Upper lobe of left lung (tissue), 6 donors: ENCODE data around the gene DNASE1L3. TPM values are rescaled to one million over a fixed set of nuclear protein-coding genes. Genes with fewer than 3 reads are reported as not detected.

Source experiments
- ATAC-seq, 2 donors: fragments of 200-7000 bp; cut with Tn5 transposase; one replicate each; pipeline ENCODE4 v1.9.1; 2022; ENCODE audit warnings: mild to moderate bottlenecking in 2 of 2, moderate library complexity in 2 of 2; ENCODE audit not compliant: low FRiP score in 2 of 2
- DNase-seq, 2 donors: peaks; one replicate each; pipeline ENCODE4 v3.0.0-alpha.2; 2019 to 2020
- H3K27ac ChIP-seq, 4 donors: fragments of 200-600 bp; sonication (generic); one replicate each; pipeline ENCODE4 v1.5.1; 2016 to 2019
- H3K27me3 ChIP-seq, 4 donors: fragments of 200-600 bp; sonication (generic); one replicate each; pipeline ENCODE4 v1.5.1; 2017 to 2019
- H3K36me3 ChIP-seq, 4 donors: fragments of 200-600 bp; sonication (generic); one replicate each; pipeline ENCODE4 v1.5.1; 2016 to 2019
- H3K4me1 ChIP-seq, 4 donors: fragments of 200-600 bp; sonication (generic); one replicate each; pipeline ENCODE4 v1.5.1; 2018 to 2019
- H3K4me3 ChIP-seq, 4 donors: fragments of 200-600 bp; sonication (generic); one replicate each; pipeline ENCODE4 v1.5.1; 2017 to 2019; ENCODE audit warnings: mild to moderate bottlenecking in 2 of 4, moderate library complexity in 1 of 4
- H3K9me3 ChIP-seq, 4 donors: fragments of 200-600 bp; sonication (generic); one replicate each; pipeline ENCODE4 v1.5.1; 2018 to 2019
- EP300 ChIP-seq, 4 donors: sonication (generic); formaldehyde crosslinking; IDR thresholded peaks; one replicate each; pipeline ENCODE4 v1.5.1; 2017; ENCODE audit warnings: antibody characterized with exemption in 4 of 4, control low read depth in 2 of 4
- POLR2A ChIP-seq, 4 donors: fragments of 450-650 bp; IDR thresholded peaks; one replicate each; pipeline ENCODE4 v1.5.1; 2016 to 2017; ENCODE audit warnings: antibody characterized with exemption in 4 of 4, mild to moderate bottlenecking in 2 of 4
- POLR2AphosphoS5 ChIP-seq, 2 donors: sonication (generic); formaldehyde crosslinking; IDR thresholded peaks; one replicate each; pipeline ENCODE4 v1.5.1; 2017; ENCODE audit warnings: antibody characterized with exemption in 2 of 2
- WGBS, 2 donors: methylation state at CpG; one replicate each; pipeline ENCODE4 v1.1.5; 2017 to 2018; 5-methylcytosine and 5-hydroxymethylcytosine counted together
- total RNA-seq, 6 donors: library from RNA; depleted of rRNA in 4 of 6; stranded (reverse); fragments of >200 nt in 4 of 6; gene quantifications; one replicate each; pipeline versions ENCODE4 v1.1.0 to v1.2.1, GENCODE V29; 2016 to 2021
- TF ChIP-seq, protein P1 (sequence below), 6 experiments: fragments of 450-650 bp in 4 of 6; fragments of 200-600 bp in 2 of 6; sonication (generic) in 2 of 6; IDR thresholded peaks; one replicate each; pipeline ENCODE4 v1.5.1; 2016 to 2019; ENCODE audit warnings: antibody characterized with exemption in 6 of 6
- donor health status: DM: no; HTN: no; CAD: no; lungs with moderate emphysema.
- donor health status: DM: no; HTN: yes; CAD: no; lungs with severe emphysema.

The DNASE1L3 gene
- total RNA-seq, 6 donors from 2014 or later, result 0.59 to 35.6 (median 3.3) TPM; not detected in 1

DNA sequence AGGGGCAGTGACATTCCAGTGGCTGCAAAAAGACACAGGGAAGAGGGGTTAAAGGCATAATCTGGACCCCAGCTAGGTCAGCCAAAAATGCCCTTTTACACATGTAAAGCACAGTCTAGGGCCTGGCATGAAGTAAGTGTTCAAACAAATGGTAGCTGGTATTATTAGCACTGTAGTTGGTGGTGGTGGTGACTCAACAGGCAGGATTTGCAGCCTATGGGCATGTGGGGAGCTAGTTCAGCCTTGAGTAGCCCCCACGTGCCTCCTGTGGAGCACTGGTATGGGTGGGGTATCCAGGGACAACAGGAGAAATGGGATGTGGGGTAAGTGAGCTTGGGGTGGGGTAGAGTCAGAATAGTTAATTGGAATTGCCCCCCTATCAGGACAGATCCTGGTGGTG, 27.6 kb downstream of the DNASE1L3 start:
- TF ChIP-seq POLR2A (IDR thresholded peaks at IDR 0.05), result no peak
- TF ChIP-seq, protein P1, sequence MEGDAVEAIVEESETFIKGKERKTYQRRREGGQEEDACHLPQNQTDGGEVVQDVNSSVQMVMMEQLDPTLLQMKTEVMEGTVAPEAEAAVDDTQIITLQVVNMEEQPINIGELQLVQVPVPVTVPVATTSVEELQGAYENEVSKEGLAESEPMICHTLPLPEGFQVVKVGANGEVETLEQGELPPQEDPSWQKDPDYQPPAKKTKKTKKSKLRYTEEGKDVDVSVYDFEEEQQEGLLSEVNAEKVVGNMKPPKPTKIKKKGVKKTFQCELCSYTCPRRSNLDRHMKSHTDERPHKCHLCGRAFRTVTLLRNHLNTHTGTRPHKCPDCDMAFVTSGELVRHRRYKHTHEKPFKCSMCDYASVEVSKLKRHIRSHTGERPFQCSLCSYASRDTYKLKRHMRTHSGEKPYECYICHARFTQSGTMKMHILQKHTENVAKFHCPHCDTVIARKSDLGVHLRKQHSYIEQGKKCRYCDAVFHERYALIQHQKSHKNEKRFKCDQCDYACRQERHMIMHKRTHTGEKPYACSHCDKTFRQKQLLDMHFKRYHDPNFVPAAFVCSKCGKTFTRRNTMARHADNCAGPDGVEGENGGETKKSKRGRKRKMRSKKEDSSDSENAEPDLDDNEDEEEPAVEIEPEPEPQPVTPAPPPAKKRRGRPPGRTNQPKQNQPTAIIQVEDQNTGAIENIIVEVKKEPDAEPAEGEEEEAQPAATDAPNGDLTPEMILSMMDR (IDR thresholded peaks at IDR 0.05), result no peak
- H3K9me3 ChIP-seq, result no peaks in the 10 kb centered on the region
- H3K4me3 ChIP-seq, result no peak overlapping the region
- ATAC-seq (no peak), DNase-seq (no peak)
- WGBS, 2 donors, result 100% methylated on average over 1 of the region's 1 CpG
- no peaks in the 10 kb centered on the region for H3K36me3 ChIP-seq
- no peaks in the 10 kb centered on the region for H3K27me3 ChIP-seq
- H3K4me1 ChIP-seq, result peaks cover under 1 to 5% (median 5%) of the 10 kb centered on the region in 4 donors
- H3K27ac ChIP-seq, result no peak overlapping the region

DNA sequence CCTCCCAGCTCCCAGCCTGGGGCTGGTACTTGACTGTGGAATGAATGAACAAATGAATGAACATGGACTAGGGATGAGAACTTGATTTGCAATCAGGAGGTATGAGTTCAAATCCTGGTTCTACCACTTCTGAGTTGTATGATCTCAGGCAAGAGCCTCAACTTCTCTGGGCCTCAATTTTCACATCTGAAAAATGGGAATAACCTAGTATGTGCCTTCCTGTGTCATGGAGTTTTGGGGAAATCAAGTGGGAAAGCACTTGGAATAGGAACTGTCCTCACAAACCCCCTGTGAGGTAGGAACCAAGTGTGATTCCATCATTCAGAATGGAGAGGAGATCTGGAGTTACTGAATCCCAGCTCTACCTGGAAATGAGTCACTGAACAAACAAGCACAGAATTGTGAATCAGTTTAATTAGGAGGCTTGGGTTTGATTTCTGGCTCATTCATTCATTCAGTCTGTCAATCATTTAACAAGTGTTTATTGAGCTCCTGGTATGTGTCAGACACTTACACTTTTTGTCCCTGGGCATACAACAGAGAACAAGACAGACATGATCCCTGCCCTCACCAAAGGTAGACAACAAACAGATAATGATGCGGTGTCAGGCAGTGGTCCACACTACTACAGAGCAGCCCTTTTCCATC, 29.7 kb downstream of the DNASE1L3 start:
- H3K4me1 ChIP-seq, result peaks cover 10 to 19% (median 15%) of the 10 kb centered on the region in 4 donors
- ATAC-seq (no peak), DNase-seq (no peak)
- TF ChIP-seq EP300 (IDR thresholded peaks at IDR 0.05) (no peak), POLR2AphosphoS5 (IDR thresholded peaks at IDR 0.05) (no peak), POLR2A (IDR thresholded peaks at IDR 0.05) (no peak)
- TF ChIP-seq, protein P1 (IDR thresholded peaks at IDR 0.05), result no peak
- no peak overlapping the region for H3K27ac ChIP-seq
- WGBS, 2 donors, result 94 to 100% methylated on average over 1 of the region's 1 CpG
- no peaks in the 10 kb centered on the region for H3K27me3 ChIP-seq
- no peaks in the 10 kb centered on the region for H3K9me3 ChIP-seq
- H3K36me3 ChIP-seq, result no peaks in the 10 kb centered on the region
- no peak overlapping the region for H3K4me3 ChIP-seq

DNA sequence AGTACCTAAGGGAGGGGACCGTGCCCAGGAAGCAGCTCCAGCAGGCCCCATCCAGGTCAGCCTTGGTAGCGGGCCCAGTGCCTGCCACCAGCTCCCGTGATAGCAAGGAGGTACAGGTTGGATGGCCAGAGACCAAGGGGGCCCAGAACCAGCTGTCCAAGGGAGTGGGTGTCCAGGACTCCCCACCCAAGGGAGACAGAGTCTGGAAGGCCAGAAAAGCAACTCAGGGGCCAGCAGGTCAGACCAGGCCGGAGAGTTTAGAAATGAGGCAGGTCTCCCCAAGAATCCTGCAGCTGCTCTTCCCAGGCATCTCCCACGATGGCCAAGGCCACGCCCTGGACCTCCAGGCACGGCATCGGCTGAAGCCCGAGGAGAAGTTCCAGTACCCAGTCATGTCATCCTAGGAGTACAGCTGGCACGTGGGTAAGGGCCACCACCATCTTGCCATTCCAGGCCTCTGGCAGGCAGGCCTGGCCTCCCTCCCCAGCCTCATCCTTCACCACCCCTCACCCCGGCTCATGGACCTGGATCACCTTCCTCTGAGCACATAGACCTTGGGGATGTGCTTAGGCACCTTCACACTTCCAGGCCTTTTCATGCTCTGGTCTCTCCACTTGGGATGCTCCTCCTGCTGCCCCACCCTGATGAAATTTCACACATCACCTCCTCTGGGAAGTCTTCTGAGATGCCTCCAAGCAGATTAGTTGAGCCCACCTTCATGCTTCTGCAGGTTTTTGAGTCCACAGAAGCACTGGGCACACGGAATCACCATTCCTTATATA, 30.5 kb downstream of the DNASE1L3 start:
- 90 to 96% methylated on average over 3 to 12 of the region's 12 CpGs for WGBS, 2 donors
- peak in 1 of 2 donors; percentile 37 for DNase-seq
- Histone ChIP-seq H3K4me1 (peaks cover 16 to 27% (median 23%) of the 10 kb centered on the region in 4 donors), H3K4me3 (no peak overlapping the region), H3K36me3 (no peaks in the 10 kb centered on the region), H3K27ac (no peak overlapping the region), H3K9me3 (no peaks in the 10 kb centered on the region), H3K27me3 (no peaks in the 10 kb centered on the region)
- TF ChIP-seq POLR2AphosphoS5 (IDR thresholded peaks at IDR 0.05) (no peak), EP300 (IDR thresholded peaks at IDR 0.05) (no peak), POLR2A (IDR thresholded peaks at IDR 0.05) (no peak)
- TF ChIP-seq, protein P1 (IDR thresholded peaks at IDR 0.05), result no peak
- ATAC-seq, result no peak

DNA sequence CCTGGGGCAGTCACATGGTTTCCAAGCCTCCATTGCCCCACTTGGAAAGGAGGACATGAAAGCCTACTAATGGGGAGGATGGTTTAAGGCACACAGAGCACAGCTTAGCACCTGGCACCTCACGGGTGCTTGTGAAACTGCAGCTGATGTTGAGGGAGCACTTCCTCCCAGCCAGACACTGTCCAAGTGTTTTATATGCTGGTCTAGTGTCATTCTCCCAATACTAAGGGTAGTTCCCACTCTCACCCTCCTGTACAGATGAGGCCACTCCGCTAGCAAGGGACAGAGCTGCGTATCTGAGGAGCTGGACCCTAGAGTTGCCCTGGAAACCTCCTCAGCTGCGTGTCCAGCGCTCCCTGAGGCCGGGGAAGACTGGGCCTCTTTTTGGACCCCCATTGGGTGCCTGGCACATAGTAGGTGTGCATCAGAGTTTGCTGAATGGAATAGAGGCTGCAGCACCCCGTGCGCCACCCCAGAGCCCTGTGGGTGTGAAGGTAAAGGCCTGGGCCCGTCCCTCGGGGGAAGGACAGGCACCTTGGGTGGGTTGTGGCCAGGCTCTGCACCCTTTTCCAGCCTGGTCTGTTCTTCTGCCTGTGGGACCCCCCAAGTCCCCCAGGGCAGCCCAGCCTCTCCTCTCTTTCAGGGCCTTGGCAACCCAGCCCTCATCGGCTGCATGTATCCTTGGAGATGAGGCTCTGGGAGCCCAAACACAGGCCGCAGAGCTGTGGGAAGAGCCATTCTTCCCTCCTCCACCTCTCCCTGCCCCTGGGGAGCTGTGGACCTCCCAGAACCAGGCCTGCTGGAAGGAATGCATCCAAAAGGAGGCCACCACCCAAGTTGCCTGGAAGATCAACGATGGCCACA, 31.3 kb downstream of the DNASE1L3 start:
- WGBS, 2 donors, result 92 to 100% methylated on average over 6 to 13 of the region's 13 CpGs
- Histone ChIP-seq H3K4me3 (no peak overlapping the region), H3K27ac (no peak overlapping the region), H3K27me3 (no peaks in the 10 kb centered on the region), H3K36me3 (no peaks in the 10 kb centered on the region), H3K4me1 (peaks cover 24 to 35% (median 31%) of the 10 kb centered on the region in 4 donors), H3K9me3 (no peaks in the 10 kb centered on the region)
- TF ChIP-seq POLR2AphosphoS5 (IDR thresholded peaks at IDR 0.05) (no peak), EP300 (IDR thresholded peaks at IDR 0.05) (no peak), POLR2A (IDR thresholded peaks at IDR 0.05) (no peak)
- TF ChIP-seq, protein P1 (IDR thresholded peaks at IDR 0.05), result no peak
- ATAC-seq (no peak), DNase-seq (peak in 1 of 2 donors; percentile 34)
